D721Med (cell line): ENCODE results near the gene TLR2.

Experiments used
- DNase-seq: peaks from one replicate; pipeline ENCODE4 v3.0.0; 2011; ENCODE audit warnings: low spot score; ENCODE audit not compliant: insufficient read length
- FAIRE-seq: peaks from 2 replicates; lab custom pipeline; 2011; peaks lifted over from hg19 to GRCh38; lab: Jason Lieb, UNC
- CTCF ChIP-seq: IDR thresholded peaks from 2 replicates; pipeline ENCODE4 v1.5.1; 2012; ENCODE audit warnings: mild to moderate bottlenecking, control low read depth; ENCODE audit not compliant: insufficient read depth; ENCODE audit errors: missing control alignments

Gene TLR2

DNA sequence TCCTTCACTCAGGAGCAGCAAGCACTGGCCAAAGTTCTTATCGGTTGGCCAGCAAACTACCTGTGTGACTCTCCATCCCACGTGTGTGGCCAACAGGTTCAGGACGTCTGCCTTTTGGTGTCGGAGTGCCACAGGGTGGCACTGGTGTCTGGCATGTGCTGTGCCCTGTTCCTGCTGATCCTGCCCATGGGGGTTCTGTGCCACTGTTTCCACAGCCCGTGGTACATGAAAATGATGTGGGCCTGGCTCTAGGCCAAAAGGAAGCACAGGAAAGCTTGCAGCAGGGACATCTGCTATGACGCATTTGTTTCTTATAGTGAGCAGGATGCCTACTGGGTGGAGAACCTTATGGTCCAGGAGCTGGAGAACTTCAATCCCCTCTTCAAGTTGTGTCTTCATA, 4.6 kb upstream of the TLR2 start:
- DNase-seq (no peak), FAIRE-seq (no peak)
- no peak for TF ChIP-seq CTCF

- FAIRE-seq (no peak), DNase-seq (no peak)
- no peak for TF ChIP-seq CTCF
Measured at GRCh38 chr4:153683763-153684181, 308 bp upstream of the TLR2 start.

DNA sequence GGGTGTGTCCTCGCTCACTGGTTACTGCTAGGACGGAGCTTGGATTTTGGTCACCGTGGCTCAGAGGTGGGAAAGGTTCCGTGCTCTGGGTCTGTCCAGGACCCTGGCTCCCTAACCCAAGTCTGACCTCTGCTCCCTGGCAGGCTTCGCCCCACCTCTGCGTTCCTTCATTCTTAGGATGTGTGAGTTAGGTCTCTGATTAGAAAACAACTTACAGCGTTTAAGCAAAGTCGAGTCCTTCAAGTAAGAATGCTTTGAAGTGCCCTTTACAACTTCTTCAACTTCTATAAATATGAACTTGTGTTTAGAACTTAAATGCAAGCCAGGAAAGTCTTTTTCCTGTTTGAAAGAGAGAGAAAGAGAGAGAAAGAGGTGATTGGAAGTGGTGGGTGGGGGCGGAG, 891 bp downstream of the TLR2 start:
- no peak for TF ChIP-seq CTCF
- FAIRE-seq (no peak), DNase-seq (no peak)

DNA sequence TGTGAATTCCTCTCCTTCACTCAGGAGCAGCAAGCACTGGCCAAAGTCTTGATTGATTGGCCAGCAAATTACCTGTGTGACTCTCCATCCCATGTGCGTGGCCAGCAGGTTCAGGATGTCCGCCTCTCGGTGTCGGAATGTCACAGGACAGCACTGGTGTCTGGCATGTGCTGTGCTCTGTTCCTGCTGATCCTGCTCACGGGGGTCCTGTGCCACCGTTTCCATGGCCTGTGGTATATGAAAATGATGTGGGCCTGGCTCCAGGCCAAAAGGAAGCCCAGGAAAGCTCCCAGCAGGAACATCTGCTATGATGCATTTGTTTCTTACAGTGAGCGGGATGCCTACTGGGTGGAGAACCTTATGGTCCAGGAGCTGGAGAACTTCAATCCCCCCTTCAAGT, 20.4 kb downstream of the TLR2 start:
- DNase-seq (no peak), FAIRE-seq (no peak)
- no peak for TF ChIP-seq CTCF

DNA sequence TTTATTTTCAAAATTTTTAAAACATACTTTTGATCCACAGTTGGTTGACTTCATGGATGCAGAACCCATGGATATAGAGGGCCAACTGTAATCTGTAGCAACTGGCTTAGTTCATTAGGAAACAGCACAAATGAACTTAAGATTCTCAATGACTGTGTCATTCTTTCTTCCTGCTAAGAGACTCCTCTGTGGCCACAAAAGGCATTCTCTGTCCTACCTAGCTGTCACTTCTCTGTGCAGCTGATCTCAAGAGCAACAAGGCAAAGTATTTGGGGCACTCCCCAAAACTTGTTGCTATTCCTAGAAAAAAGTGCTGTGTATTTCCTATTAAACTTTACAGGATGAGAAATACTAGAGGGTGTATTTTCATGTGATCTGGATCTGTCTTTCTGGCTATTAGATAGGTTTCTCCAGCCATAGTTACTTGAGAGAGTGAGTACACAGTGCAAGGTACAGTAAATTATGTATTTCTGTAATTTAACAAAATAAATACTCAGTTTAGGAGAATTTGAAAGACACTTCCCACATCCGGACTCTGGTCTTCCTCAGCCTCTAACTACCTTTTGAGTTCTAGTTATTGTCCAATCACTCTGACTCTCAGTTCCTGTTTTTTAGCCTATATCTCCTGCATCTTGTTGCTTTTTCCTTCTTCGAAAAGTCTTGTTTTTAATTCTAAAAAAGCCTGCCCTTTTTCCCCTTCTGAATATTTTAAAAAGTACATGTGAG, 21.8 kb downstream of the TLR2 start:
- DNase-seq: no peak
- no peak for TF ChIP-seq CTCF
- no peak for FAIRE-seq

DNA sequence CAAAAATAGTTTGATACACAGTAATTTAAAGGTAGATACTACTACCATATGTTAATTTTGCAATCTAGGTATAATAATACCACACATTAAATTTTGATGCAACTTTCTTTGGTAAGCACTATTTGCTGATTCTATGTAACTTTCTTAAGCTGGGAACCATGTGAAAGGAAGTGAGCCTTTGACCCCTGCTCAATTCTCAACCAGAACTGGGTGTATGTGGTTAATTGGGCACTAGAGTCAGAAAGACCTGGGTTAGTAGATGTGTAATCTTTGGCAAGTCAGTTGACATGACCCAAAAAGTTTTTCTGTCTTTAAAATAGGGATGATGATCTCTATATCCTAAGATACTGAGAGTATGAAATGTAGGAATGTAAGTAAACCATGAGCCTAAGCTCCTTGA, 22.4 kb downstream of the TLR2 start:
- FAIRE-seq: no peak
- TF ChIP-seq CTCF: no peak
- no peak for DNase-seq

DNA sequence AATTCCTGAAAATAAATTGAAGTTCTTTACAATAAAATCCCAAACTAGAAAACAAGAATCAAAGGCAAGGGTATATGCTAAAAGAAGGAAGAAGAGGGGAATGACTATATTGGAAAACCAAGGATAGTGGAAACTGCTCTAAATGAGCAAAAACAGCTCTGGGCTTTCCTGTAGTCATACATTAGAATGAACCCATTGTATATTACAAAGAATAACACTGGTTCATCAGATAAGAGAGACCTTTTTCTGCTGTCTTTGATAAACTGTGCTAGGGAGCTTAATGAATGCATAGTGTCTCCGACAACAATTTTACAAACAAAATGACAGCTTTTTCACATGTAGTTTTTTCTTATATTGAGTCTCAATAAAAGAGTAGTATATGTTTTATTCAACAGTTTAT, 26.6 kb downstream of the TLR2 start:
- no peak for FAIRE-seq
- no peak for TF ChIP-seq CTCF
- no peak for DNase-seq
